GM12891 (cell line): ENCODE data around the gene AKAP4.

Experiments used
- POLR2A ChIP-seq: IDR thresholded peaks from 2 replicates; pipeline ENCODE4 v1.6.1; 2011; ENCODE audit warnings: low read depth, low read length, control low read depth
- POLR2AphosphoS5 ChIP-seq: IDR thresholded peaks from 2 replicates; pipeline ENCODE4 v1.6.1; 2011; ENCODE audit warnings: low read depth, low read length, control low read depth
- POU2F2 ChIP-seq: IDR thresholded peaks from 2 replicates; pipeline ENCODE4 v1.6.1; 2011; ENCODE audit warnings: low read depth, mild to moderate bottlenecking, control low read depth, low read length, moderate library complexity
- SPI1 ChIP-seq: IDR thresholded peaks from 2 replicates; pipeline ENCODE4 v1.6.1; 2011; ENCODE audit warnings: low read depth, low read length, control low read depth
- TAF1 ChIP-seq: IDR thresholded peaks from 2 replicates; pipeline ENCODE4 v1.6.1; 2011; ENCODE audit warnings: low read depth, low read length, control low read depth

DNA sequence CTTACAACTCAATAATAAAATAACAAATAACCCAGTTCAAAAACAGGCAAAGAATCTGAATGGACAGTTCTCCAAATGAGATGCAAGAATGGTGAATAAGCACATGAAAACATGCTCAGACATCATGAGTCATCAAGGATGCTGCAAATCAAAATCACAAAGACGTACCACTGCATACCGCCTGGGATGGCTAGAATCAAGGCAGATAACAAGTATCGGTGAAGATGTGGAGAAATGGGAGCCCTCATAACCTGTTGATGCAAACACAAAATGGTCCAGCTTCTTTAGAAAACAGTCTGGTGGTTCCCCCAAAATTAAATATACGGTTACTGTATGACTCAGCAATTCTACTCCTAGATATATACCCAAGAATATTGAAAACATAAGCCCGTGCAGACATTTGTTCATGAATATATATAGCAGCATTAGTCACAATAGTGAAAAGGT, 32.5 kb downstream of the AKAP4 start:
- no peak for TF ChIP-seq POLR2A
- no peak for TF ChIP-seq POLR2AphosphoS5
- no peak for TF ChIP-seq SPI1
- TF ChIP-seq TAF1: no peak
- no peak for TF ChIP-seq POU2F2
